Amygdala (tissue), 56 donors: ENCODE measurements around the gene CTPS1.

Experiments
- DNase-seq, 56 donors: peaks; one replicate each; lab custom pipeline; 2025; lab: John Stamatoyannopoulos, UW

Gene CTPS1, protein sequence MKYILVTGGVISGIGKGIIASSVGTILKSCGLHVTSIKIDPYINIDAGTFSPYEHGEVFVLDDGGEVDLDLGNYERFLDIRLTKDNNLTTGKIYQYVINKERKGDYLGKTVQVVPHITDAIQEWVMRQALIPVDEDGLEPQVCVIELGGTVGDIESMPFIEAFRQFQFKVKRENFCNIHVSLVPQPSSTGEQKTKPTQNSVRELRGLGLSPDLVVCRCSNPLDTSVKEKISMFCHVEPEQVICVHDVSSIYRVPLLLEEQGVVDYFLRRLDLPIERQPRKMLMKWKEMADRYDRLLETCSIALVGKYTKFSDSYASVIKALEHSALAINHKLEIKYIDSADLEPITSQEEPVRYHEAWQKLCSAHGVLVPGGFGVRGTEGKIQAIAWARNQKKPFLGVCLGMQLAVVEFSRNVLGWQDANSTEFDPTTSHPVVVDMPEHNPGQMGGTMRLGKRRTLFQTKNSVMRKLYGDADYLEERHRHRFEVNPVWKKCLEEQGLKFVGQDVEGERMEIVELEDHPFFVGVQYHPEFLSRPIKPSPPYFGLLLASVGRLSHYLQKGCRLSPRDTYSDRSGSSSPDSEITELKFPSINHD

DNA sequence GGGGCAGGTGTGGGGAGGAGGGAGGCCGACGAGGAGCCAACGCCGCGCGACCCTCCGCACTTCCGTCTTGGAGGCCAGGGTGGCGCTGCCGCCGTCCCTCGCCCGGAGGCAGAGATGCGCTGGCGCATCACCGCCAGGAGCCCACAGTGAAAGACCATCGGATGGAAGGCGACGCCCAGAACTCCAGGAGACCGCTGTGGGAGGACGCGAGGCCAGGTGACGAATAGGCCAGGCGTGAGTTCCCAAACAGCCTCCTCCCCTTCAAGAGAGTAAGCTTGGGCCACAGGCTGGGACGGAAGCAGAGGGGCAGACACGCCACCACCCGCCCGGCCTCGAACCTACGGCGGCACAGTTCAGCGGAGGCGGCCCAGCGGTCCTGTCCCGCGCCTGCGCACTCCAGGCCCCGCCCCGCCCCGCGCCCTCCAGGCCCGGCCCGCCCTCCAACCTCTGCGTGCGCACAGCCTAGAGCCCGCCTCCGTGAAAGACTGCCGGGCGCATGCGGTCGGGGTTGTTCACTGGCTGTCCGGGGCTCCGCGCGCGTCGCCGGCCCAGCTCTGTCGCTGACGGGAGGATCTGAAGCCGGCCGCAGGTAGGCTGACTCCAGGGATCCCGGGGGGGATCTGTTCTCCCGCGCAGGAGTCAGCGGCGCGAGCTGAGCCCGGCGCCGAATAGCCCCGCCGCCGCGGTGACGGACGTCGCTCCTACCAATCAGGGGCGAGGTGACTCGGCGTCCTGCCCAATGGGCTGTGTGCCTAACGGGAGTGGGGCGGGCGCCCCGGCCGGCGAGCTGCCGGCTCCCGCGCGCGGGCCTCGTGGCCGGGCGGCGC, at the start of gene CTPS1:
Gene CTPS1, plus strand, starts transcription at position 456 of the 827 bp plus-strand sequence. CDS start 3,595 bp downstream, outside the sequence.
- DNase-seq = peak; percentile 75 to 99 (median 94)

DNA sequence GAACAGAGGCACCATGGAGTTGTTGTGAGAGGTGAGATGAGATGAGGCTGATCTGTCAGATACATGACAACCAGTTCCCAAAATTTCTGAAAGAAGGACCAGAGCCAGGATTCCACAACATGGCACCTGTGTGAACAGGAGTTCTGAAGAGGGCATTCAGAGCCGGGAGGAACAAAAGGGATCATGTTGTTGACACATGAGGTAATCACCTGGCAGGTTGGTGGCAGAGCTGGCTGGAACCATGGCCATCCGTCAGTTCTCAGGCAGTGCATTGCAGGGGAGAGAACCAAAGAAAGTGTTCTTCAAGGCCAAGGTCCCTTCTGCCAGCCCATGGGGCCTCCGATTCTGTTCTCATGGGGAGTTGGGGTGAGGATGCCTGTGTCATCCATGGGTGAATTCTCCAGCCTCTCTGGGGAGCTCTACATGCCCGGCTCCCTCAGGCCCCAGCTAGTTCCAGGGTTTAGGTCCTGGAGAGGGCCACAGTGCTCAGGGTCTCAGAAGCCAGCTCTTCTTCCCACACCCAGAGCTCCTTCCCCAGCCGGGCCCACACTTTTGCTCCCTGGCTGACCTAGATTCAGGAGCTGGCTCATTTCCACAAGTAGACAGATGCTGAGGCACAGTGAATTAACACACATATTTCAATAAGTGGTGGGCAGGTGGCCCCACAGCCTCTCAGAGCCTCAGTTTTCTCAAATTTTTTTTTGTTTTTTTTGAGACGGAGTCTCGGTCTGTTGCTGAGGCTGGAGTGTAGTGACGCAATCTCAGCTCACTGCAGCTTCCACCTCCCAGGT, 49.1 kb upstream of the CTPS1 start:
- DNase-seq = no peak

DNA sequence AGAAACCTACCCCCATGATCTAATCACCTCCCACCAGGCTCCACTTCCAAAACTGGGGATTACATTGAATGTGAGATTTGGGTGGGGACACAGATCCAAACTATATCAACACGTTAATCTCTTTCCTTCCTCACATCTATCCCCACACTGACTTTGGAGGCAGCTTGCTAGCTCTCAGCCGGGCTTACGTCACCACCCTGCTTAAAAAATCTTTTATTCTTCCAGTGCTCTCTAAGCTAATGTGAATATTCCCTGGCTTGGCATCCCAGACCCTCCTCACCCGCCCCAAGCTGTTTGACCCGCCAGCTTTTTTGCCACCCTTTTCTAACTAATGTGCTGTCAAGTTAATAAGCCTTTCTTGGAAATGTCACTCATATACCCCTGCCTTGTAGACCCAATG, 47.9 kb upstream of the CTPS1 start:
- no peak for DNase-seq

DNA sequence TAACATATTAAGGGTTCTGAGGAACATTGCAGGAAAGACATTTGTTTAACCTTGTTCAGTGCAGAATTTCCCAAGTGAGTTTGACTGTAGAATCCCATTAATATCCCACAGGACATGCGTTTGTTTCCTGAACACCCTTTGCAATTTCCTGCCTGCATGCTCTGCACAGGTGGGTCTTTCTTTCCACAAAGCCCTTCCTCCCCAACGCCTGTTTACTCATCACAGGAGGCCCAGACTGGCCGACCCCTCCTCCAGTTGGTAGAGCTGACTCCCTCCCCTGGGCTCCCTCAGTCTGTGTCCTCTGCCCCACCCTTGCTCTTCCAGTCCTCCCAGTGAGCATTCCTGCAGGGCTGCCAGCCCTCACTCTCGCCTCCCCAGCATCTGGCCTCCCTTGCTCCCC, 47.5 kb upstream of the CTPS1 start:
- no peak for DNase-seq

DNA sequence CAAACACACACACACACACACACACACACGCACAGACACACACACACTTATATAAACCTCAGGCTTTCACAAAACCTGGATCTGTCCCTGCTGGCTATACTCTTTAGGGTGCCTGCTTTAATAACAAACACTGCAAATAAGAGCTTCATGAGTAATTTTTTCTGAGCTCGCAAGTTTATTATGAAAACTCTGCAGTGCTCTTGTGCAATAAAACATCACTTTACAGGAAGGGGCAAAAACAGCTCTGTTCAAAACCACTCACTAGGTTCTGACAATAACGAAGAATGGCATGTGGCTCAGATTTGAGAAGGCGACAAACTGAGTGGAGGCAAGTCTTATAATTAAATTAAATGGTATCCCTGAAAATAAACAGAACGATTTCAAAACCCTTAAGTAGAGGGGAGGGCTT, 42.6 kb upstream of the CTPS1 start:
- no peak for DNase-seq

DNA sequence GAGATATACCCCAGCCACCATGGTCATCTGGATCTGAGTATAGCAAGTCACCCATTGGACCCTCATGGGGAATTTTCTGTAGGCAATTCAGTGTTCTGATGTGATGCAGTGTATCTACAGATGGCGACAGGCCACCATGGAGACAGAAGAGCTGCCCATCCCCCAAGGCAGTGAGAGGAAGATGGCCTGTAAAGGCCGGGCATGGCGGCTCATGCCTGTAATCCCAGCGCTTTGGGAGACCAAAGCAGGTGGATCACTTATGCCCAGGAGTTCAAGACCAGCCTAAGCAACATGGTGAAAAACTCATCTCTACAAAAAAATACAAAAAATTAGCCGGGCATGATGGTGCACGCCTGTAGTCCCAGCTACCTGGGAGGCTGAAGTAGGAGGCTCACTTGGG, 41.1 kb upstream of the CTPS1 start:
- DNase-seq = no peak

DNA sequence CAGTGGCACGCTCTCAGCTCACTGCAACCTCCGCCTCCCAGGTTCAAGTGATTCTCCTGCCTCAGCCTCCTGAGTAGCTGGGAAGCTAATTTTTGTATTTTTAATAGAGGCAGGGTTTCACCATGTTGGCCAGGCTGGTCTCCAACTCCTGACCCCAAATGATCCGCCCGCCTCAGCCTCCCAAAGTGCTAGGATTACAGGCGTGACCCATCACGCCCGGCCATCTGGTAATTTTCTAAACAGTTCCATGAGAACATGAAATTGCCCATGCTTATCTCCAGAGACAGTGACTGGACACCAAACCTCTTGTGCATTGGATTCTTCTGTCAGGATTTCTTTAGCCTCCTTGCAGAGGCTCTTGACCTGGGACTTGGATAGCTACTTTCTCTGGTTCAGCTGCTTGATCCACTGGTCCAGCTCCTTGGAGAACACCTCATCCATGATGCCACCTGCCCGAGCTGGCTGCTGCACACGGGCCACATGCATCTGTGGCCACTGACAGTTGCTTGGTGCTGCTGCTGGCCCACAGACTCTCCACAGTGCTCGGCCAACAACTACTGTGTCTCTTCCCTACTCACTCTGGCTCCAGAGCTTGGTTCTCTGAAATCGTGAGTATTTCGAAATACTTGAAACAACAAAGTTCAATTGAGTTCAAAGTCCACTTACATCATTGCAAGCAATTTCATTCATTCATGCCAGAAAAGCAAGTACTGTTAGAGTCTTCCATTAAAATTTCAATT, 40.0 kb upstream of the CTPS1 start:
- DNase-seq = peak in 3 of 56 donors; percentile 7 to 15 (median 15)

DNA sequence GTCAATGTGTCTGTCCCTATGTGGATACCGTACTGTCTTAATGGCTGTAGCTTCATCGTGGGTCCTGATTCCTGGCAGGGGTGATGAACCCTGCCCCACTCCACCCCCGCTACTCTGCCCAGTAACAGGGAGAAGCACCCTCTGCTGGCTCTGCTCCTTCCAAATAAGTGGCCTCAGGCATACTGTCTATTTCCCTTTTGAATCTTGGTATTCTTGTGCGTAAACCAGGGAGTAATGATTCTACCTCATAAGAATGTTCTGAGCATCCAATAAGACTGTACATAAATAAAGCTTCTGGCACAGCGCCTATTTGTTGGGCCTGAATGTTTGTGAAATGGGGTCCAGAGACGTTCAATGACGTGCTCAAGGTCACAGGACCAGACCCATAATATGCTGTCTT, 35.2 kb upstream of the CTPS1 start:
- no peak for DNase-seq

DNA sequence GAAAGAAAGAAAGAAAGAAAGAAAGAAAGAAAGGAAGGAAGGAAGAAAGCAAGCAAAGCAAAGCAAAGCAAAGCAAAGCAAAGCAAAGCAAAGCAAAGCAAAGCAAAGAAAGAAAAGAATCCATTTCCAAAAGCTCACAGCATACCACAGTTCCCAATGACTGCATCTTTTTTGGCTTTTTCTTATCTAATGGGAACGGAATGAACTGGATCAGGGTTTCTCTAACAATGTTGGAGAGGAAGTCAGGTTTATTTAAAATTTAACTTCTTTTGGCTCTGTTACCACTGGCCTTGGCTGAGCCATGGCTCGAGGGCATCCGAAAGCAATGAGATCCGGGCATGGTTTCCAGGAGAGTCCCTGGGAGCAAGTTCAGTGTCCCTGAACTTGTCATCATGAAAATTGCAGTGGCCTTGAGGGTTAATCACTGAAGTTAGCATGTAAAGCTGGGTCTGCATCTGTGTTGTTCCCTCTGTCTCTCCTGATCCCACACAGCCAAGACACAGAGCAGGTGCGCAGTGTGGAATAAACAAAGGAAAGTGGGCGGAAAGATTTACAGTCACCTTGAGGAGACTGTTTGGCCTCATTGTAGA, 34.6 kb upstream of the CTPS1 start:
- no peak for DNase-seq

DNA sequence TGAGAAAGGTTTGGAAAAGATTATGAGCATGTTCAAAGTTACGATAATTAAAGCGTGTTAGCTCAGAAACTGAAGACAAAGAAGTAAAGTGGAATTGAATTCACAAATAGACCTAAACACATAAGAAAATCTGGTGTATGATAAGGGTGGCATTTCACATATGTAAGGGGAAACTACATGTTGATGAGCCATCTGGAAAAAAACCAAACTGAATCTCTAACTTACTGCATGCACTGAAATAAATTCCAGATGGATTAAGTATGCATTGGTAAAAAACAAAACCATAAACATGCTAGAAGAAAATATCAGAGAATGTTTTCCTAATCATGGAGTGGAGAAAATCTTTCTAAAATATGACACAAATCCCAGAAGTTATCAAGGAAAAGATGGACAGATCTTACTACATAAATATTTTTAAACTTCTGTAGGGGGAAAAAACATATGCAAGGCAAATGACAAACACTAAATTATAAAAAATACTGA, 34.0 kb upstream of the CTPS1 start:
- DNase-seq = no peak

DNA sequence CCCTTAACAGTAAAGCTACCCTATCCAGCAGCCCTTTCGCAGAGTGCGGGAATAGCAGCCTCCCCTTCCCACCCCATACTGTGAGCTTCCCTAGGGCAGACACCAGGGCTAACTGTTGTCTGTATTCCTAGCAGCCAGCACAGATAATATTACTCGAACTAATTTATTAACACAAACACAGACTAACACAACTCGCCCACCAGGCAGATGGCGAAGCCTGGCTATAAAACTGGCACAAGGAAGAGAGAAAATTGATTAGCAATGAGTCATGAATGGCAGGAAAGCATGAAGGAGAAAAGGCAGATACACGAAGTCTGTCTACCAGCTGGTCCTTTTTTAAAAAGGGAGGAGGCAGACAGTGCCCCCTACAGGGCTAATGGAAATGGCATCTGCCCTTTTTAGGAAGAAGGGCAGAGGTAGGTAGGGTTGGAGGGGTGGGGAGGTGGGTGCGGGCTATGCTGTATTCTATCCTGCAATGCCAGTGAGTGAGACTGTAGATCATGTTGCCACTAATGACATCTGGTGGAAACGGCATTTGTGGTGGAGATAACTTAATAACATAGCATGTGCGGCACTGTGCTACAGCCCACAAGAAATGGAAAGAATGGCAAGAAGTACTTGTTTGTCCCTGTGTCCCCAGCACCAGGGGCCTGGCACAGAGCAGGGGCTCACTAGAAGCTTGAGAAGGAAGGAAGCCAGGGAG, 30.6 kb upstream of the CTPS1 start:
- peak in 45 of 56 donors; percentile 1 to 79 (median 35) for DNase-seq

DNA sequence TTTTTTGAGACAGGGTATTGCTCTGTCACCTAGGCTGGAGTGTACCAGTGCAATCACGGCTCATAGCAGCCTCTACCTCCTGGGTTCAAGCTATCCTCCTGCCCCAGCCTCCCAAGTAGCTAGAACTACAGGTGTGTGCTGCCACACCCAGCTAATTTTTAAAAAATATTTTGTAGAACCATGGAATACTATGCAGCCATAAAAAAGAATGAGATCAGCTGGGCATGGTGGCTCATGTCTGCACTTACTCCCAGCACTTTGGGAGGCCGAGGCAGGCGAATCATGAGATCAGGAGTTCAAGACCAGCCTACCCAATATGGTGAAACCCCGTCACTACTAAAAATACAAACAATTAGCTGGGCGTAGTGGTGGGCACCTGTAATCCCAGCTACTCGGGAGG, 29.9 kb upstream of the CTPS1 start:
- no peak for DNase-seq

DNA sequence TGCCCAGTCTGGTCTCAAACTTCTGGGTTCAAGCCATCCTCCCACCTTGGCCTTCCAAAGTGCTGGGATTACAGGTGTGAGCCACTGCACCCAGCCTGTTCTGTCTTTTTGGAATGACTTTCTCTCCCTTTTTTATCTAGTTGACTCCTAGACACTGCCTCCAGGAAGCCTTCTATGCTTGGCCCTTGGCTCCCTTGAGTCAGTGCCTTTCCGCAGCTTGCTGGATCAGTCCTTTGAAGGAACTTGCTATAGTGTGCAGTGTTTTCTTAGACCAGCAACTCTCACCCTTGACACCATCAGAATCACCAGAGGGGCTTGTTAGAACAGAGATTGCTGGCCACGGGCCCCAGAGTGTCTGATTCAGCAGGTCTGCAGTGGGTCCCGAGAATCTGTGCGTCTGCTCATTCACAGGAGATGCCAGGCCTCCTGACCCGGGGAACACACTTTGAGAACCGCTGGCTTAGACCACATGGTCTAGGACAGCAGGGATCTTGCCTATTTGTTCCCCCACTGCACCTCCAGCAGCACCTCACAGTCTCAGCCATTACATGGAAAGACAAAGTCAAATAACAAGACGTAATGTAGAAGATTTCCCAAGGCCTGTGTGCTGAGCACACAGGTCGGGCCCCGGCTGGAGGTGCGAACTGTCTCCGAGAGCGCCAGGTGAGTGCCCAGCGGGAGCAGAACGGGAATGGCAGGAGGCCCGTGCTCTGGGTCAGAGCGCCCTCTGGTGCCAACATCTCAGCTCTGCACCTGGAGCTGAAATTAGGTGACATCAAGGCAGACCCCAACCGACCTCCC, 27.4 kb upstream of the CTPS1 start:
- DNase-seq = peak in 47 of 56 donors; percentile 6 to 81 (median 34)

DNA sequence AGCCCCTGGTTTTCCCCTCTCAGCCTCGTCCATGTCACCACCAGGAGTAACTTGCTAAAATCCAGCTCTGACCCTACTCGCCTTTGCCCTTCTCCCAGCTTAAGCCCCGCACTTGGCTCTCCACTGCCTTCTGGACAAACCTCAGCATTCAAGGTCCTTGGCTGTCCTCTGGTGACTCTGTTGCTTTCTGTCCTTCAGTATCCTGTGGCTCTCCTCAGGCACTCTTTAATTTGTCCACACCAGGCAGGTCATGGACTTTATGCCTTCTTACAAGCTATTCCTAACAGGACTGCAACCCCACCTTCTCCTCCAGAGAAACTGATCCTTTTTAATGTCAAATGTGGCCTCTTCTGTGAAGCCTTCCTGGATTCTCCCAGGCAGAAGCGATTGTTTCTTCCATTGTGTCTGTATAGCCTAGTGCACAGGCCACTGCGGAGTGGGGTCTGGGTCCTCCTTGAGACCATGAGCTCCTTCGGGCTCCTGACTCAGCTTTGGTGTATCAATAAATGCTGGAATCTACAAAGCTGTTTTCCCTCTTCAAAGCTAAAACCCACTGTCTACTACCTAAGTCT, 26.7 kb upstream of the CTPS1 start:
- DNase-seq = no peak

DNA sequence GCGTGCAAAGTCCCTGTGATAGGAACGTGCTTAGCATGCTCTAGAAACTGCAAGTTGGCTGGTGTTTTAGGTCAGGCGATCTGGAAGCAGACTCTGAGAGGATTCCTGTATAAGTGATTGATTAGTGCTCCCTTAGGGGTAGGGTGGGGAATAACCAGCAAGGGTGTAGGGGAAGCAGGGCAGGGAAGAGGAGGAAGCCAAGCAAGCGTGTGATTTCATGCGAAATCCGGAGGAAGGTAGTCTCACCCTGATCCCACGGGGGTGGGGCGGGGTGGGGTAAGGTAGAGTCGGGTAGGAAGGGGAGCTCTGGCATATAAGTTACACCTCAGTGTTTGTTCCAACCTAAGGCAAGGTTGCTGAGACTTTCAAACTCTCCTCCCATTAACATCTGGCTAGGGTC, 24.9 kb upstream of the CTPS1 start:
- DNase-seq = no peak

DNA sequence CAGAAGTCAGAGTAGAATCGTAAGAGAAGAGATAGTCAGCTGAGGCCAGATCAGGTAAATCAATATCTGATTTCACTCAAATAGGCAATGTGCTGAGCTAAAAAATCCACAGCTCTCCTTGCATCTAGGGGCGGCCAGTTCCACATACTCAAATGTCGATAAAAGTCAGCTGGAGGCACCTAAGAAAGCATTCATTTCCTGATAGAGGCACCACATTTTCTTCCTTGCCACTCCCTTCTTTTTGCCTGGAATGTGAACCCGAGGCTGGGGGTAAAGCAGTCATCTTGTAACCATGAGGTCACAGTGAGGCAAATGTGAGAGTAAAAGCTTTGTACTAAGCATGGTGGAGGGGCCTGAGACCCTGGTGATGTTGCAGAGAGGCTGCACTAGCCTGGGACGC, 24.2 kb upstream of the CTPS1 start:
- DNase-seq = no peak

DNA sequence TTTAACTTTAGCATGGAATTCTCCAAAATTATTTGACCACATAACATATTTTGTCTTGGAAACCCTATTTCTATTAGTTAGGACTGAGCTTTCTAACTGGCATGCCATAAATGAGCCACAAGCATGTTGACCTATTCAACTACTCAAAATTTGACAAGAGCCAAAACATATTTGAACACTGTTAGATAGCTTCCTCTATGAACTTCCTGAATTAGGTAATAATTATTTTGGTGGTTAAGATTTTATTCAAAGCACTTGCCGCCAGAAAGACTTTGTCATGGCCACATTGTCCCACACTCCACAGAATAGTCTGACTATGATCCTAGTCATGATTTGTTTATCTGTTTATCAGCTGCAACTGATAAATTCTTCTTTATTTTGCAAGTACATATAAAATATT, 23.1 kb upstream of the CTPS1 start:
- DNase-seq = no peak
